Ishikawa (cell line): ENCODE data around the gene PDZD7.

Experiments used
- CEBPB ChIP-seq: IDR thresholded peaks from 2 replicates; pipeline ENCODE4 v1.6.1; 2012
- TAF1 ChIP-seq: IDR thresholded peaks from 2 replicates; pipeline ENCODE4 v1.6.1; 2012; ENCODE audit warnings: low read depth, mild to moderate bottlenecking
- YY1 ChIP-seq: IDR thresholded peaks from 2 replicates; pipeline ENCODE4 v1.6.1; 2012; ENCODE audit warnings: low read depth
- TF ChIP-seq, protein P1 (sequence below): IDR thresholded peaks from 2 replicates; pipeline ENCODE4 v1.6.1; 2012
- TF ChIP-seq, protein P2 (sequence below): IDR thresholded peaks from 2 replicates; pipeline ENCODE4 v1.6.1; 2012; ENCODE audit warnings: low read depth, mild to moderate bottlenecking

DNA sequence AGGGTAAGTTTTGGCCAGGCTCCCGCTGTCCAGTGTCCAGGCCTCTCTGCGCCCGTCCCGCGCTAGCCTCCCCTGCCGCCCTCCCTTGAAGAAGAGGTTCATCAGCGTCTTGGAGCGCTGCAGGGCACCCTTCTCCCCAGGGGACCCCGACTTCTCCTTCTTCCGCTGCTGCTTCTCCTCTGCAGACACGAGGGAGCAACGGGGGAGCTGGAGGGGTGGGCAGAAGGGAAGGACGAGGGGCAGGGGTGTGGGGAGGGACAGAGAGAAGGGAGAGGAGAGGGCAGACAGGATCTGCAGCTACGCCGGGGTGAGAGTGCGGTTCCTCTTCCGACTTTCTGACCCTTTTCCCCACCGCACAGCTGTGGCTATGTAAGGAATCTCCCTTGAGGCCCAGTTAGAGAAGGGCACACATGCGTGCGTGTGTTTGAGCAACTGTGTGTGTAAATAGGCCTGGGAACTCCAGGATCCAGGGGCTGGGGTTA lies 12.8 kb downstream of the PDZD7 start:
- TF ChIP-seq, protein P1, sequence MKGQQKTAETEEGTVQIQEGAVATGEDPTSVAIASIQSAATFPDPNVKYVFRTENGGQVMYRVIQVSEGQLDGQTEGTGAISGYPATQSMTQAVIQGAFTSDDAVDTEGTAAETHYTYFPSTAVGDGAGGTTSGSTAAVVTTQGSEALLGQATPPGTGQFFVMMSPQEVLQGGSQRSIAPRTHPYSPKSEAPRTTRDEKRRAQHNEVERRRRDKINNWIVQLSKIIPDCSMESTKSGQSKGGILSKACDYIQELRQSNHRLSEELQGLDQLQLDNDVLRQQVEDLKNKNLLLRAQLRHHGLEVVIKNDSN = no peak
- TF ChIP-seq YY1 = no peak
- no peak for TF ChIP-seq CEBPB
- TF ChIP-seq, protein P2, sequence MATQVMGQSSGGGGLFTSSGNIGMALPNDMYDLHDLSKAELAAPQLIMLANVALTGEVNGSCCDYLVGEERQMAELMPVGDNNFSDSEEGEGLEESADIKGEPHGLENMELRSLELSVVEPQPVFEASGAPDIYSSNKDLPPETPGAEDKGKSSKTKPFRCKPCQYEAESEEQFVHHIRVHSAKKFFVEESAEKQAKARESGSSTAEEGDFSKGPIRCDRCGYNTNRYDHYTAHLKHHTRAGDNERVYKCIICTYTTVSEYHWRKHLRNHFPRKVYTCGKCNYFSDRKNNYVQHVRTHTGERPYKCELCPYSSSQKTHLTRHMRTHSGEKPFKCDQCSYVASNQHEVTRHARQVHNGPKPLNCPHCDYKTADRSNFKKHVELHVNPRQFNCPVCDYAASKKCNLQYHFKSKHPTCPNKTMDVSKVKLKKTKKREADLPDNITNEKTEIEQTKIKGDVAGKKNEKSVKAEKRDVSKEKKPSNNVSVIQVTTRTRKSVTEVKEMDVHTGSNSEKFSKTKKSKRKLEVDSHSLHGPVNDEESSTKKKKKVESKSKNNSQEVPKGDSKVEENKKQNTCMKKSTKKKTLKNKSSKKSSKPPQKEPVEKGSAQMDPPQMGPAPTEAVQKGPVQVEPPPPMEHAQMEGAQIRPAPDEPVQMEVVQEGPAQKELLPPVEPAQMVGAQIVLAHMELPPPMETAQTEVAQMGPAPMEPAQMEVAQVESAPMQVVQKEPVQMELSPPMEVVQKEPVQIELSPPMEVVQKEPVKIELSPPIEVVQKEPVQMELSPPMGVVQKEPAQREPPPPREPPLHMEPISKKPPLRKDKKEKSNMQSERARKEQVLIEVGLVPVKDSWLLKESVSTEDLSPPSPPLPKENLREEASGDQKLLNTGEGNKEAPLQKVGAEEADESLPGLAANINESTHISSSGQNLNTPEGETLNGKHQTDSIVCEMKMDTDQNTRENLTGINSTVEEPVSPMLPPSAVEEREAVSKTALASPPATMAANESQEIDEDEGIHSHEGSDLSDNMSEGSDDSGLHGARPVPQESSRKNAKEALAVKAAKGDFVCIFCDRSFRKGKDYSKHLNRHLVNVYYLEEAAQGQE = no peak
- no peak for TF ChIP-seq TAF1
